Measurements from ENCODE around the gene SRP19. TPM values are rescaled to one million over a fixed set of nuclear protein-coding genes. Genes with fewer than 3 reads are reported as not detected.

The SRP19 gene
- total RNA-seq, 2 donors from 2014 or later, result 65.4 to 65.7 TPM

GRCh38 chr5:112863549-112863948 lies 2.5 kb downstream of the SRP19 start:
- peak overlapping the region; percentile 98 for H3K4me3 Mint-ChIP-seq
- H3K36me3 ChIP-seq (ENCODE audit: control insufficient read depth, insufficient read depth, low read length), result peaks cover 56% of the 10 kb centered on the region
- H3K27ac ChIP-seq (ENCODE audit: low read depth, low read length), result no peak overlapping the region
- H3K4me1 ChIP-seq (ENCODE audit: control insufficient read depth, insufficient read depth, low read length), result no peaks in the 10 kb centered on the region
- H3K27ac Mint-ChIP-seq, result no peak overlapping the region
- H3K27me3 ChIP-seq (ENCODE audit: control insufficient read depth, insufficient read depth, low read length, poor library complexity, severe bottlenecking), result peaks cover 6% of the 10 kb centered on the region
- H3K9me3 Mint-ChIP-seq, result peaks cover 10% of the 10 kb centered on the region
- peaks cover 16% of the 10 kb centered on the region for H3K4me1 Mint-ChIP-seq
- no peak for DNase-seq
- TF ChIP-seq, protein P1, sequence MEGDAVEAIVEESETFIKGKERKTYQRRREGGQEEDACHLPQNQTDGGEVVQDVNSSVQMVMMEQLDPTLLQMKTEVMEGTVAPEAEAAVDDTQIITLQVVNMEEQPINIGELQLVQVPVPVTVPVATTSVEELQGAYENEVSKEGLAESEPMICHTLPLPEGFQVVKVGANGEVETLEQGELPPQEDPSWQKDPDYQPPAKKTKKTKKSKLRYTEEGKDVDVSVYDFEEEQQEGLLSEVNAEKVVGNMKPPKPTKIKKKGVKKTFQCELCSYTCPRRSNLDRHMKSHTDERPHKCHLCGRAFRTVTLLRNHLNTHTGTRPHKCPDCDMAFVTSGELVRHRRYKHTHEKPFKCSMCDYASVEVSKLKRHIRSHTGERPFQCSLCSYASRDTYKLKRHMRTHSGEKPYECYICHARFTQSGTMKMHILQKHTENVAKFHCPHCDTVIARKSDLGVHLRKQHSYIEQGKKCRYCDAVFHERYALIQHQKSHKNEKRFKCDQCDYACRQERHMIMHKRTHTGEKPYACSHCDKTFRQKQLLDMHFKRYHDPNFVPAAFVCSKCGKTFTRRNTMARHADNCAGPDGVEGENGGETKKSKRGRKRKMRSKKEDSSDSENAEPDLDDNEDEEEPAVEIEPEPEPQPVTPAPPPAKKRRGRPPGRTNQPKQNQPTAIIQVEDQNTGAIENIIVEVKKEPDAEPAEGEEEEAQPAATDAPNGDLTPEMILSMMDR (conservative IDR thresholded peaks at IDR 0.05), result no peak
- peaks cover 4% of the 10 kb centered on the region for H3K9me3 ChIP-seq (ENCODE audit: control insufficient read depth, low read length)
- peaks cover 3% of the 10 kb centered on the region for H3K27me3 Mint-ChIP-seq (ENCODE audit: insufficient read depth)
- no peak overlapping the region for H3K9ac ChIP-seq (ENCODE audit: extremely low read depth, low read length, poor library complexity, severe bottlenecking)
- peaks cover 55% of the 10 kb centered on the region for H3K36me3 Mint-ChIP-seq (ENCODE audit: low read depth)
- peak overlapping the region; percentile 100 for H3K4me3 ChIP-seq (ENCODE audit: low read length)
- 94 to 100% methylated on average over 3 to 4 of the region's 4 CpGs for WGBS, 2 experiments (ENCODE audit: insufficient coverage in 1 of 2, insufficient read length in 1 of 2)

GRCh38 chr5:112865128-112865527 lies 4.0 kb downstream of the SRP19 start:
- peaks cover 70% of the 10 kb centered on the region for H3K36me3 ChIP-seq (ENCODE audit: control insufficient read depth, insufficient read depth, low read length)

GRCh38 chr5:112866739-112867138 lies 5.7 kb downstream of the SRP19 start:
- Histone ChIP-seq H3K4me3 (ENCODE audit: low read length) (no peak overlapping the region), H3K27ac (ENCODE audit: low read depth, low read length) (no peak overlapping the region), H3K9me3 (ENCODE audit: control insufficient read depth, low read length) (no peaks in the 10 kb centered on the region), H3K27me3 (ENCODE audit: control insufficient read depth, insufficient read depth, low read length, poor library complexity, severe bottlenecking) (no peaks in the 10 kb centered on the region), H3K4me1 (ENCODE audit: control insufficient read depth, insufficient read depth, low read length) (no peaks in the 10 kb centered on the region), H3K9ac (ENCODE audit: extremely low read depth, low read length, poor library complexity, severe bottlenecking) (no peak overlapping the region), H3K36me3 (ENCODE audit: control insufficient read depth, insufficient read depth, low read length) (peaks cover 86% of the 10 kb centered on the region)
- Mint-ChIP-seq H3K4me1 (peaks cover 18% of the 10 kb centered on the region), H3K27ac (no peak overlapping the region), H3K9me3 (no peaks in the 10 kb centered on the region), H3K36me3 (ENCODE audit: low read depth) (peaks cover 79% of the 10 kb centered on the region), H3K27me3 (ENCODE audit: insufficient read depth) (no peaks in the 10 kb centered on the region), H3K4me3 (no peak overlapping the region)
- TF ChIP-seq, protein P1 (conservative IDR thresholded peaks at IDR 0.05), result no peak
- DNase-seq, result no peak
- 98 to 100% methylated on average over 2 of the region's 2 CpGs for WGBS, 2 experiments (ENCODE audit: insufficient coverage in 1 of 2, insufficient read length in 1 of 2)

More at GRCh38 chr5:112865128-112865527, 4.0 kb downstream of the SRP19 start:
- Mint-ChIP-seq H3K36me3 (ENCODE audit: low read depth) (peaks cover 71% of the 10 kb centered on the region), H3K4me1 (peaks cover 18% of the 10 kb centered on the region), H3K9me3 (peaks cover 8% of the 10 kb centered on the region), H3K4me3 (no peak overlapping the region), H3K27ac (no peak overlapping the region), H3K27me3 (ENCODE audit: insufficient read depth) (peaks cover under 1% of the 10 kb centered on the region)
- no peak overlapping the region for H3K9ac ChIP-seq (ENCODE audit: extremely low read depth, low read length, poor library complexity, severe bottlenecking)
- no peak overlapping the region for H3K27ac ChIP-seq (ENCODE audit: low read depth, low read length)
- no peaks in the 10 kb centered on the region for H3K4me1 ChIP-seq (ENCODE audit: control insufficient read depth, insufficient read depth, low read length)
- TF ChIP-seq, protein P1 (conservative IDR thresholded peaks at IDR 0.05), result no peak
- H3K9me3 ChIP-seq (ENCODE audit: control insufficient read depth, low read length), result peaks cover 4% of the 10 kb centered on the region
- no peak overlapping the region for H3K4me3 ChIP-seq (ENCODE audit: low read length)
- no peaks in the 10 kb centered on the region for H3K27me3 ChIP-seq (ENCODE audit: control insufficient read depth, insufficient read depth, low read length, poor library complexity, severe bottlenecking)
- 97 to 100% methylated on average over 1 to 3 of the region's 3 CpGs for WGBS, 2 experiments (ENCODE audit: insufficient coverage in 1 of 2, insufficient read length in 1 of 2)
- DNase-seq, result no peak
